K562 (cell line): ENCODE measurements around the gene DOK3. TPM values are rescaled to one million over a fixed set of nuclear protein-coding genes. Genes with fewer than 3 reads are reported as not detected.

ENCODE experiments used
- ASH1L ChIP-seq: fragments of 450-650 bp; IDR thresholded peaks from 2 replicates; pipeline ENCODE4 v1.6.1; 2018; ENCODE audit warnings: borderline replicate concordance, mild to moderate bottlenecking, low read depth; ENCODE audit not compliant: partially characterized antibody
- BACH1 ChIP-seq: fragments of 200-800 bp; sonication (Bioruptor generic); IDR thresholded peaks from 2 replicates; pipeline ENCODE4 v1.6.1; 2016; ENCODE audit warnings: missing genetic modification characterization, missing compliant biosample characterization
- CBFA2T2 ChIP-seq: fragments of 450-650 bp; conservative IDR thresholded peaks from 2 replicates; pipeline ENCODE4 v1.6.1; 2017; ENCODE audit warnings: mild to moderate bottlenecking
- CBX3 ChIP-seq, 2 experiments: IDR thresholded peaks; 1 replicate in 1 of 2; 2 replicates in 1 of 2; pipeline ENCODE4 v1.6.1; 2012; ENCODE audit warnings: inconsistent platforms in 2 of 2, low read length in 2 of 2, borderline replicate concordance in 1 of 2, control low read depth in 1 of 2
- GTF2B ChIP-seq: IDR thresholded peaks from 2 replicates; pipeline ENCODE4 v1.6.1; 2011; ENCODE audit not compliant: insufficient read length; ENCODE audit errors: extremely low read depth
- HDAC6 ChIP-seq: IDR thresholded peaks from 2 replicates; pipeline ENCODE4 v1.6.1; 2012; ENCODE audit warnings: low read depth, mild to moderate bottlenecking, control low read depth, inconsistent platforms, low read length, moderate library complexity
- KLF6 ChIP-seq: fragments of 250-450 bp; sonication (Bioruptor Pico); IDR thresholded peaks from 2 replicates; pipeline ENCODE4 v1.4.0; 2020; ENCODE audit warnings: mild to moderate bottlenecking, moderate library complexity, borderline replicate concordance
- NR2C1 ChIP-seq, 2 experiments: fragments of 450-650 bp; IDR thresholded peaks; 2 replicates each; pipeline ENCODE4 v1.6.1; 2017; ENCODE audit warnings: mild to moderate bottlenecking in 2 of 2, antibody characterized with exemption in 1 of 2, inconsistent platforms in 1 of 2, missing compliant biosample characterization in 1 of 2, missing genetic modification characterization in 1 of 2
- POLR2A ChIP-seq: fragments of 450-650 bp; conservative IDR thresholded peaks from 2 replicates; pipeline ENCODE4 v1.6.1; 2016
- PRPF4 ChIP-seq: fragments of 200-400 bp; formaldehyde crosslinking; IDR thresholded peaks from one replicate; pipeline ENCODE4 v1.6.1; 2017; ENCODE audit warnings: low read length, low read depth, mild to moderate bottlenecking; ENCODE audit not compliant: insufficient read depth, poor library complexity, severe bottlenecking
- RFX5 ChIP-seq: IDR thresholded peaks from 2 replicates; pipeline ENCODE4 v1.6.1; 2011; ENCODE audit warnings: low read depth, mild to moderate bottlenecking, improper control_type of control experiment, low read length
- RNF2 ChIP-seq: sonication (generic); IDR thresholded peaks from 2 replicates; pipeline ENCODE4 v1.6.1; 2016
- SAFB2 ChIP-seq: fragments of 200-400 bp; formaldehyde crosslinking; IDR thresholded peaks from 2 replicates; pipeline ENCODE4 v1.6.1; 2018; ENCODE audit warnings: borderline replicate concordance, low read length, low read depth, moderate library complexity; ENCODE audit not compliant: severe bottlenecking
- SMC3 ChIP-seq: conservative IDR thresholded peaks from 2 replicates; pipeline ENCODE4 v1.6.1; 2011; ENCODE audit warnings: low read depth, low read length, improper control_type of control experiment; ENCODE audit not compliant: insufficient read depth
- SRSF9 ChIP-seq: fragments of 200-400 bp; formaldehyde crosslinking; IDR thresholded peaks from 2 replicates; pipeline ENCODE4 v1.6.1; 2017; ENCODE audit warnings: low read depth, low read length, borderline replicate concordance
- TAF7 ChIP-seq: fragments of 450-650 bp; IDR thresholded peaks from 2 replicates; pipeline ENCODE4 v1.6.1; 2016; ENCODE audit warnings: missing genetic modification characterization, missing compliant biosample characterization
- TFAP4 ChIP-seq: sonication (generic); formaldehyde crosslinking; IDR thresholded peaks from 2 replicates; pipeline ENCODE4 v1.8.0; 2022; ENCODE audit warnings: missing genetic modification reagents, mild to moderate bottlenecking, moderate library complexity, borderline replicate concordance
- ZBTB8A ChIP-seq: fragments of 450-650 bp; IDR thresholded peaks from 2 replicates; pipeline ENCODE4 v1.6.1; 2018; ENCODE audit warnings: mild to moderate bottlenecking, moderate library complexity; ENCODE audit not compliant: partially characterized antibody
- ZNF311 ChIP-seq: fragments of 250-450 bp; sonication (Bioruptor Pico); IDR thresholded peaks from 2 replicates; pipeline ENCODE4 v1.4.0; 2020; ENCODE audit warnings: mild to moderate bottlenecking, moderate library complexity
- ZNF354B ChIP-seq: fragments of 250-450 bp; sonication (Bioruptor Pico); IDR thresholded peaks from 2 replicates; pipeline ENCODE4 v1.4.0; 2020
- ZNF551 ChIP-seq: fragments of 250-450 bp; sonication (Bioruptor Pico); IDR thresholded peaks from 2 replicates; pipeline ENCODE4 v1.5.0; 2021; ENCODE audit warnings: mild to moderate bottlenecking, moderate library complexity
- polyA plus RNA-seq, 8 experiments: library from polyadenylated mRNA; depleted of rRNA in 4 of 8; stranded (reverse) in 5 of 8; unstranded in 3 of 8; fragments of >200 nt; fragmentation: Nextera tagmentation in 2 of 8; fragmentation: Illumina TruSeq in 1 of 8; extraction: Ambion mirVana in 2 of 8; extraction: Trizol in 1 of 8; gene quantifications; 2 replicates each; pipeline versions ENCODE4 v1.2.1 to v1.2.3, GENCODE V29; 2011 to 2014; ENCODE audit warnings: inconsistent platforms in 1 of 8, missing spikeins in 1 of 8
- total RNA-seq, 7 experiments: library from RNA; depleted of rRNA in 6 of 7; stranded (reverse); fragments of >200 nt in 6 of 7; fragmentation: Illumina TruSeq in 2 of 7; extraction: Trizol in 2 of 7; gene quantifications; 2 replicates each; pipeline versions ENCODE4 v1.2.1 to v1.2.3, GENCODE V29; 2011 to 2021; ENCODE audit warnings: low replicate concordance in 1 of 7
- TF ChIP-seq, protein P1 (sequence below): fragments of 450-650 bp; IDR thresholded peaks from 2 replicates; pipeline ENCODE4 v1.6.1; 2018; ENCODE audit warnings: mild to moderate bottlenecking, low read depth; ENCODE audit not compliant: partially characterized antibody
- TF ChIP-seq, protein P2 (sequence below): fragments of 450-650 bp; IDR thresholded peaks from 2 replicates; pipeline ENCODE4 v1.6.1; 2016
- TF ChIP-seq, protein P3 (sequence below): conservative IDR thresholded peaks from 2 replicates; pipeline ENCODE4 v1.6.1; 2011; ENCODE audit warnings: low read depth, mild to moderate bottlenecking, low read length; ENCODE audit not compliant: control insufficient read depth

Gene DOK3
- total and polyA plus RNA-seq, 9 of the 15 experiments (the other 6 are each of a cell fraction or from before 2014, with no cell fraction given): 1.3 to 23.0 (median 8.0) TPM

DNA sequence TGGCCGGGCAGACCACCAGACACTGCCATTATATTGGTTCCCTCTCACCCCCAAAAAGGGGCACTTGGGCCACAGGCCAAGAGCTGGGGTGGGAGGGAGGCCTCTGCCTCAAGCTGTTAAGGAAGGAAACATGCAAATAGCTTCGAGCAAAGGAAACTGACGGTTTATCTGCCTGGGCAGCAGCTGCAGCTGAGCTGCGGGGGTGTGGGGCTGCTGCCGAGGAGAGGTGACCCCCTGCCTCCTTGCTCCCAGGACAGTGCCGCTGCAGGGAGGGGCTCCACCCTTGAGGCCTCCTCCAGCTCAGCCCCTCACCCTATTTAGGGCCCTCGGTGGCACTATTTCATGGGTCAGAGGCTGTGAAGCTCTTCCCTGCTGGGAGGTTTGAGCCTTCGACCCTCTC is 789 bp downstream of the DOK3 start (continued):
- TF ChIP-seq SMC3 (no peak), HDAC6 (no peak), SAFB2 (no peak), ZNF354B (CRISPR knock-in tag) (no peak), ZNF551 (CRISPR knock-in tag) (no peak), GTF2B (no peak), KLF6 (CRISPR knock-in tag) (no peak), RNF2 (peak; percentile 63; the same call in 1 of the 2 replicates), ZNF311 (CRISPR knock-in tag) (no peak), PRPF4 (no peak), SRSF9 (no peak), ZBTB8A (no peak), TFAP4 (CRISPR knock-in tag) (peak; percentile 80), TAF7 (tag) (no peak), NR2C1 (IDR thresholded peaks at IDR 0.05) (no peak; the same call in 1 of the 2 replicates), NR2C1 (tag; IDR thresholded peaks at IDR 0.05) (no peak), BACH1 (tag) (no peak), RFX5 (no peak), CBFA2T2 (peak; percentile 86), ASH1L (no peak), POLR2A (no peak), CBX3 (IDR thresholded peaks at IDR 0.05; ENCODE audit: borderline replicate concordance in 1 of 2, low read length in 2 of 2) (peak in 1 of 2 experiments; percentile 32; a peak in 1 of 3 replicates)
- TF ChIP-seq, protein P1, sequence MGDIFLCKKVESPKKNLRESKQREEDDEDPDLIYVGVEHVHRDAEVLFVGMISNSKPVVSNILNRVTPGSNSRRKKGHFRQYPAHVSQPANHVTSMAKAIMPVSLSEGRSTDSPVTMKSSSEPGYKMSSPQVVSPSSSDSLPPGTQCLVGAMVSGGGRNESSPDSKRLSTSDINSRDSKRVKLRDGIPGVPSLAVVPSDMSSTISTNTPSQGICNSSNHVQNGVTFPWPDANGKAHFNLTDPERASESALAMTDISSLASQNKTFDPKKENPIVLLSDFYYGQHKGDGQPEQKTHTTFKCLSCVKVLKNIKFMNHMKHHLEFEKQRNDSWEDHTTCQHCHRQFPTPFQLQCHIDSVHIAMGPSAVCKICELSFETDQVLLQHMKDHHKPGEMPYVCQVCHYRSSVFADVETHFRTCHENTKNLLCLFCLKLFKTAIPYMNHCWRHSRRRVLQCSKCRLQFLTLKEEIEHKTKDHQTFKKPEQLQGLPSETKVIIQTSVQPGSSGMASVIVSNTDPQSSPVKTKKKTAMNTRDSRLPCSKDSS: no peak
- TF ChIP-seq, protein P2, sequence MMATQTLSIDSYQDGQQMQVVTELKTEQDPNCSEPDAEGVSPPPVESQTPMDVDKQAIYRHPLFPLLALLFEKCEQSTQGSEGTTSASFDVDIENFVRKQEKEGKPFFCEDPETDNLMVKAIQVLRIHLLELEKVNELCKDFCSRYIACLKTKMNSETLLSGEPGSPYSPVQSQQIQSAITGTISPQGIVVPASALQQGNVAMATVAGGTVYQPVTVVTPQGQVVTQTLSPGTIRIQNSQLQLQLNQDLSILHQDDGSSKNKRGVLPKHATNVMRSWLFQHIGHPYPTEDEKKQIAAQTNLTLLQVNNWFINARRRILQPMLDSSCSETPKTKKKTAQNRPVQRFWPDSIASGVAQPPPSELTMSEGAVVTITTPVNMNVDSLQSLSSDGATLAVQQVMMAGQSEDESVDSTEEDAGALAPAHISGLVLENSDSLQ: no peak
- TF ChIP-seq, protein P3, sequence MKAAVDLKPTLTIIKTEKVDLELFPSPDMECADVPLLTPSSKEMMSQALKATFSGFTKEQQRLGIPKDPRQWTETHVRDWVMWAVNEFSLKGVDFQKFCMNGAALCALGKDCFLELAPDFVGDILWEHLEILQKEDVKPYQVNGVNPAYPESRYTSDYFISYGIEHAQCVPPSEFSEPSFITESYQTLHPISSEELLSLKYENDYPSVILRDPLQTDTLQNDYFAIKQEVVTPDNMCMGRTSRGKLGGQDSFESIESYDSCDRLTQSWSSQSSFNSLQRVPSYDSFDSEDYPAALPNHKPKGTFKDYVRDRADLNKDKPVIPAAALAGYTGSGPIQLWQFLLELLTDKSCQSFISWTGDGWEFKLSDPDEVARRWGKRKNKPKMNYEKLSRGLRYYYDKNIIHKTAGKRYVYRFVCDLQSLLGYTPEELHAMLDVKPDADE: peak; percentile 71; the same call in 1 of the 2 replicates
